ENCODE measurements around the gene C14orf93.

GRCh38 chr14:22945642-22946041, 64.3 kb downstream of the C14orf93 start:
- TF ChIP-seq POLR2A (IDR thresholded peaks at IDR 0.05; ENCODE audit: low read length) (no peak), GATA1 (IDR thresholded peaks at IDR 0.05; ENCODE audit: low read depth, low read length) (no peak)
